Upper lobe of right lung (tissue), 1 donor: Measurements from ENCODE around the gene MAFB. TPM values are rescaled to one million over a fixed set of nuclear protein-coding genes. Genes with fewer than 3 reads are reported as not detected.
A peak's percentile ranks its signal among the peaks of the same experiment; 100 is the strongest.

Experiments used
- ATAC-seq: fragments of 200-7000 bp; cut with Tn5 transposase; one replicate; pipeline ENCODE4 v1.9.1; 2020; ENCODE audit warnings: mild to moderate bottlenecking, moderate library complexity
- DNase-seq: peaks from one replicate; pipeline ENCODE4 v3.0.0-alpha.2; 2020
- H3K27ac ChIP-seq: fragments of 200-600 bp; one replicate; pipeline ENCODE4 v1.8.0; 2022
- H3K27me3 ChIP-seq: fragments of 200-600 bp; one replicate; pipeline ENCODE4 v1.8.0; 2022; ENCODE audit warnings: mild to moderate bottlenecking
- H3K36me3 ChIP-seq: fragments of 200-600 bp; one replicate; pipeline ENCODE4 v1.8.0; 2022
- H3K4me1 ChIP-seq: fragments of 200-600 bp; one replicate; pipeline ENCODE4 v1.8.0; 2022
- H3K4me3 ChIP-seq: fragments of 200-600 bp; one replicate; pipeline ENCODE4 v1.8.0; 2022; ENCODE audit warnings: mild to moderate bottlenecking
- H3K9me3 ChIP-seq: fragments of 200-600 bp; one replicate; pipeline ENCODE4 v1.8.0; 2022
- intact Hi-C: fragments of 100-400 bp; cut with DNase I; formaldehyde crosslinking; loops from one replicate; pipeline ENCODE4 v1.11.0; 2022
- total RNA-seq: library from RNA; stranded (reverse); fragmentation: NEBNext Ultra II Directional; extraction: Animal tissue kit (Norgen Biotek cat#: 25700); gene quantifications from one replicate; pipeline ENCODE4 v1.2.1, GENCODE V29; 2021
- TF ChIP-seq, protein P1 (sequence below): fragments of 200-600 bp; IDR thresholded peaks from one replicate; pipeline ENCODE4 v1.8.0; 2022; ENCODE audit warnings: antibody characterized with exemption
- donor health status: DM: no; HTN: yes; CAD: no; lungs with severe emphysema.

The MAFB gene
- total RNA-seq, 1 donor from 2014 or later = 37.3 TPM

DNA sequence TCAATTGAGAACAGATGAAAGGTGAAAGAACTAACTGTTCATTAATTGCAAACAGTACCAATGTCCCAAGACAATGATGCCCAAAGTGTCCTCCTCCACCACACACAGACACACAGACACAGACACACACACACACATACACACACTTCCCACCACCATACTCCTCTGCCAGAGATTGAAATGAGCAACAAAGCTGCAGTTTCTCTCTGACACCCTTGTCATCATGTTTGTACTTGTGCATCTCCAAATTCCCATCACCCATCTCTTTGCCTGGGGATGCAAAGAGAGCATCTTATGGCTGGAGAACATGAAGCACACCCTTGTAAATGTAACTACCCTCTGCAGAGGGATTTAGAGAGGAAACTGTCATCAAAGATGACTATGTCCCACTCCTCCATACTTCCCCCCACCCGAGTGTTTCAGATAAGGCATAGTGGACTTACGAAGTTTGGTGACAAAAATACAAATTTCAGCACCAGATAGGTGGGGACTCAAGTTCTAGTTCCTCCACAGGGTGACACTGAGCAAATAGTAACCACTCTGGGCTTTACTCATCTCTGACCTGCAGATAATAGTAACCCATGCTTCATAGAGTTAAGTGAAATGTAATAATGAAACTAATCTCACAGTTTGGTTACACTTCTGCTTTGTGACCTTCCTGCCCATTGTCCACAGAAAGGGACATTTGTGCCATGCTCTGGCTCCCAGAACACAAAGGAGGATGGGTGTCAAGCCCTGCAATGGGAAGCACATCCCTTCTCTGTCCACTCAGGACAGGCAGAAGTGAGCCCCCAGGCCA is 8.7 kb downstream of the MAFB start:
- TF ChIP-seq, protein P1, sequence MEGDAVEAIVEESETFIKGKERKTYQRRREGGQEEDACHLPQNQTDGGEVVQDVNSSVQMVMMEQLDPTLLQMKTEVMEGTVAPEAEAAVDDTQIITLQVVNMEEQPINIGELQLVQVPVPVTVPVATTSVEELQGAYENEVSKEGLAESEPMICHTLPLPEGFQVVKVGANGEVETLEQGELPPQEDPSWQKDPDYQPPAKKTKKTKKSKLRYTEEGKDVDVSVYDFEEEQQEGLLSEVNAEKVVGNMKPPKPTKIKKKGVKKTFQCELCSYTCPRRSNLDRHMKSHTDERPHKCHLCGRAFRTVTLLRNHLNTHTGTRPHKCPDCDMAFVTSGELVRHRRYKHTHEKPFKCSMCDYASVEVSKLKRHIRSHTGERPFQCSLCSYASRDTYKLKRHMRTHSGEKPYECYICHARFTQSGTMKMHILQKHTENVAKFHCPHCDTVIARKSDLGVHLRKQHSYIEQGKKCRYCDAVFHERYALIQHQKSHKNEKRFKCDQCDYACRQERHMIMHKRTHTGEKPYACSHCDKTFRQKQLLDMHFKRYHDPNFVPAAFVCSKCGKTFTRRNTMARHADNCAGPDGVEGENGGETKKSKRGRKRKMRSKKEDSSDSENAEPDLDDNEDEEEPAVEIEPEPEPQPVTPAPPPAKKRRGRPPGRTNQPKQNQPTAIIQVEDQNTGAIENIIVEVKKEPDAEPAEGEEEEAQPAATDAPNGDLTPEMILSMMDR = no peak
- ATAC-seq = peak; percentile 32
- Histone ChIP-seq H3K27ac (no peak overlapping the region), H3K9me3 (no peaks in the 10 kb centered on the region), H3K27me3 (no peaks in the 10 kb centered on the region), H3K4me1 (peaks cover 38% of the 10 kb centered on the region), H3K4me3 (no peak overlapping the region), H3K36me3 (no peaks in the 10 kb centered on the region)
- intact Hi-C loops = no loop called here
- DNase-seq = no peak

- ATAC-seq = no peak
- H3K36me3 ChIP-seq = no peaks in the 10 kb centered on the region
- no peaks in the 10 kb centered on the region for H3K9me3 ChIP-seq
- DNase-seq = no peak
- H3K4me3 ChIP-seq = no peak overlapping the region
- H3K4me1 ChIP-seq = peaks cover 31% of the 10 kb centered on the region
- H3K27ac ChIP-seq = no peak overlapping the region
- H3K27me3 ChIP-seq = no peaks in the 10 kb centered on the region
- TF ChIP-seq, protein P1 = no peak
- intact Hi-C loops = no loop called here
These were observed 9.9 kb downstream of the MAFB start for GRCh38 chr20:40679184-40679583.

DNA sequence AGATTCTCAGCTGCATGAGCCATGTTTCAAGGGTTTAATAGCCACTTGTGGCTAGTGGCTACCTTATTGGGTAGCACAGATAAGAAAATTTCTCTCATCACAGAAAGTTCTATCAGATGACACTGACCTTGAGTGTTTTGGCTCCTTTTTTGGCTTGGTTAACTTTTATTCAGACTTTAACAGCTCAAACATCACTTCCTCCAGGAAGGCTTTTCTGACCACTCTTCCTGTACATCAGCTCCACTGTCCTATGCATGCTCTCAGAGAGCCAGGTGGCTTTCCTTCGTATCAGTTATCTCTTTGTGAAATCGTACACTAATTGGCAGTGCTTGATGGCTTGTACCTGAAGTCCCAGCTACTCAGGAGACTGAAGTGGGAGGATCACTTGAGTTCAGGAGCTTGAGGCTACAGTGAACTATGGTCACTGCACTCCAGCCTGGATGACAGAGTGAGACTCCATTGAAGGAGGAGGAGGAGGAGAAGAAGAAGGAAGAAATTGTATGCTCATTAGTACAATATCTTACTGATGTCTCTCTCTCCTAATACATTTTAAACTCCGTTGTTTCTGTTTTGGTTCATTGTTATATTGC is 10.7 kb downstream of the MAFB start:
- ATAC-seq (no peak), DNase-seq (no peak)
- Histone ChIP-seq H3K9me3 (no peaks in the 10 kb centered on the region), H3K4me3 (no peak overlapping the region), H3K36me3 (no peaks in the 10 kb centered on the region), H3K27ac (no peak overlapping the region), H3K4me1 (peaks cover 25% of the 10 kb centered on the region), H3K27me3 (no peaks in the 10 kb centered on the region)
- intact Hi-C loops = no loop called here
- TF ChIP-seq, protein P1 = no peak

GRCh38 chr20:40677343-40677924 is 11.6 kb downstream of the MAFB start:
- Histone ChIP-seq H3K4me1 (peaks cover 16% of the 10 kb centered on the region), H3K27ac (no peak overlapping the region), H3K9me3 (no peaks in the 10 kb centered on the region), H3K4me3 (no peak overlapping the region), H3K27me3 (no peaks in the 10 kb centered on the region), H3K36me3 (no peaks in the 10 kb centered on the region)
- DNase-seq (no peak), ATAC-seq (no peak)
- intact Hi-C loops = no loop called here
- TF ChIP-seq, protein P1 = no peak

GRCh38 chr20:40676491-40677269 is 12.4 kb downstream of the MAFB start:
- Histone ChIP-seq H3K9me3 (no peaks in the 10 kb centered on the region), H3K27ac (peak overlapping the region; percentile 66), H3K4me1 (peaks cover 12% of the 10 kb centered on the region), H3K27me3 (no peaks in the 10 kb centered on the region), H3K4me3 (peak overlapping the region; percentile 19), H3K36me3 (no peaks in the 10 kb centered on the region)
- intact Hi-C loops = no loop called here
- TF ChIP-seq, protein P1 = no peak
- DNase-seq = no peak
- peak; percentile 8 for ATAC-seq
